ENCODE measurements around the gene SORCS2.

Gene SORCS2

DNA sequence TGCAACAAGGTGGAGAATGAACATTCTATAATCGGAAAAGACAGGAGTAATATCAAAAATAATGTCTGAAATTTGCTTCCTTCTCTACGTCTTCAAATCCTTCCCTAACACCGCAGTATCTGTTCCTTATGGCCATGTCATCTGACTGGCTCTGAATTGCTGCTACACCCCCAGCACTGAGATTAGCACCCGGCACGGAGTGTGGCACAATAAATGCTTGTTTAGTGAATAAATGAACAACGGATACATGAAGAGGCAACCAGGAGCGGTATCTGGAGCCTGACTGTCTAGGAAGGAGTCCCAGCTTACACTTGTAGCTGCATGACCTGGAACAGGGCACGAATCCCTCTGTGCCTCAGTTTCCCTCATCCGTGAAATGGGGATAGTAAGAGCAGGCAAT is 583.1 kb downstream of the SORCS2 start:
- Histone ChIP-seq H3K9ac (ENCODE audit: low read depth, low read length) (no peak overlapping the region), H3K27ac (ENCODE audit: low read depth, low read length) (no peak overlapping the region), H3K36me3 (ENCODE audit: control insufficient read depth, insufficient read depth, low read length) (peaks cover 46% of the 10 kb centered on the region), H3K4me1 (ENCODE audit: control insufficient read depth, insufficient read depth, low read length) (peaks cover 6% of the 10 kb centered on the region; the same call in 1 of the 2 replicates), H3K27me3 (ENCODE audit: control insufficient read depth, insufficient read depth, low read length) (no peaks in the 10 kb centered on the region), H3K9me3 (ENCODE audit: control insufficient read depth, insufficient read depth, low read length) (no peaks in the 10 kb centered on the region), H3K4me3 (ENCODE audit: low read depth, low read length) (no peak overlapping the region)

DNA sequence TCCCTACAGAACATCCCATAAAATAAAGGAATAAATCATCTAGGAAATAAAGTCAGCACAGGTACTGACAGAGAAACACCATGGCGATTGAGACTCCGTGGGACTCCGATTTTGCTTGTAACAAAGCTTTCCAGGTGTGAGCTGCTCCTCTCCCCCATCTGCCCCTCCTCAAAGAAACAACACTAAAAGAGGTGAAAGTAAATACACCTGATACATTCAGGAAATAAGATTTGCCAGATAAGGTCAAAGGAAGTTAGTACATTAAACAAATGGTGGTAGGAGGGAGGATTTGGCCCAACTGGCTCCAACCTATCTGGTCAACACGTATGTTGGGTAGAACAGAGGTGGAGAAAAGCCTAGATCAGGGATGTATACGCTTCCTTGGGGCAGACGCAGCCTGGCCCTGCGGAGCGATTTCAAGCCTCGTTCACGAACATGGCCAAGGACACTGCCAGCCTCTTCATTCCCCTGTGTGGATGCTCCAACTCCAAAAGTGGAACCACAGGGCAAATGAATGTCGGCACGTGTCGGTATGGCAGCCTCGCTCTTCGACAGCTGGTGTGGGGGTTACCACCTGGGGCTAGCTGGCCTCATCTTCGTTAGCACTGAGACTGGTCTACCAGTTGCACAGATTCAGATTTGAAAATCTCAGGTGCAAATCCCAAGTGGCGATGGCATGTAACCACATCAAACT is 584.8 kb downstream of the SORCS2 start:
- Histone ChIP-seq H3K27ac (ENCODE audit: low read depth, low read length) (no peak overlapping the region), H3K9ac (ENCODE audit: low read depth, low read length) (no peak overlapping the region), H3K4me3 (ENCODE audit: low read depth, low read length) (no peak overlapping the region), H3K27me3 (ENCODE audit: control insufficient read depth, insufficient read depth, low read length) (no peaks in the 10 kb centered on the region), H3K36me3 (ENCODE audit: control insufficient read depth, insufficient read depth, low read length) (peaks cover 47% of the 10 kb centered on the region), H3K4me1 (ENCODE audit: control insufficient read depth, insufficient read depth, low read length) (peaks cover 6% of the 10 kb centered on the region; the same call in 1 of the 2 replicates), H3K9me3 (ENCODE audit: control insufficient read depth, insufficient read depth, low read length) (no peaks in the 10 kb centered on the region)

DNA sequence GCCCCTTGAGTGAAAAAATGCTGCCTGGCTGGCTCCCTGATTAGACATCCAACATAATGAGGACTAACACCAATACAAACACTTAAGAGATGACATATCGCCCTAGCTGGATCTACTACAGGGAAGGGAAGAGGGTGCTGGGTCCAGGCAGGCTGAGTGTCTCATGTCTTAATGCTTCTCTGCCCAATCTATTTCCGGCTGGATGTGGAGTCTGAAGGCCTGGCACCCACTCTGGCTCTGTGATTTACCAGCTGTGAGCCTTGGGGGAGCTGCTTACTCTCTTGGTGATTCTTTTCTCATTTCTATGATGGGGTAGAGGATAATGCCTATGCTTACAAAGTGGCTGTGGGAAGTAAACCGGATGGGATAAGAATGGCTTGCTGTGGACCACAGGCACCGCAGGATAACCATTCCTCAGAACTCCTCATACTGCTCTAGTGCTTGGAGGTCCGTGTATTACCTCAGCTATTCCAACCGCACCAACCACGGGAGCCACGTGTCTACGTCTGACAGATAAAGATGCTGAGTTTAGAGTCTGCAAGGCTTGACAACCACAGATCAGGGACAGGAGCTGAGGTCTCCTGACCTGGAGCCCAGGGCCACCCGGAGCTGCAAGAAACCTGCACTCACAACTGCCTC is 585.7 kb downstream of the SORCS2 start:
- no peaks in the 10 kb centered on the region for H3K27me3 ChIP-seq (ENCODE audit: control insufficient read depth, insufficient read depth, low read length)
- no peaks in the 10 kb centered on the region for H3K9me3 ChIP-seq (ENCODE audit: control insufficient read depth, insufficient read depth, low read length)
- H3K4me3 ChIP-seq (ENCODE audit: low read depth, low read length), result no peak overlapping the region
- H3K4me1 ChIP-seq (ENCODE audit: control insufficient read depth, insufficient read depth, low read length), result peaks cover 6% of the 10 kb centered on the region; the same call in 1 of the 2 replicates
- no peak overlapping the region for H3K27ac ChIP-seq (ENCODE audit: low read depth, low read length)
- no peak overlapping the region for H3K9ac ChIP-seq (ENCODE audit: low read depth, low read length)
- H3K36me3 ChIP-seq (ENCODE audit: control insufficient read depth, insufficient read depth, low read length), result peaks cover 39% of the 10 kb centered on the region

DNA sequence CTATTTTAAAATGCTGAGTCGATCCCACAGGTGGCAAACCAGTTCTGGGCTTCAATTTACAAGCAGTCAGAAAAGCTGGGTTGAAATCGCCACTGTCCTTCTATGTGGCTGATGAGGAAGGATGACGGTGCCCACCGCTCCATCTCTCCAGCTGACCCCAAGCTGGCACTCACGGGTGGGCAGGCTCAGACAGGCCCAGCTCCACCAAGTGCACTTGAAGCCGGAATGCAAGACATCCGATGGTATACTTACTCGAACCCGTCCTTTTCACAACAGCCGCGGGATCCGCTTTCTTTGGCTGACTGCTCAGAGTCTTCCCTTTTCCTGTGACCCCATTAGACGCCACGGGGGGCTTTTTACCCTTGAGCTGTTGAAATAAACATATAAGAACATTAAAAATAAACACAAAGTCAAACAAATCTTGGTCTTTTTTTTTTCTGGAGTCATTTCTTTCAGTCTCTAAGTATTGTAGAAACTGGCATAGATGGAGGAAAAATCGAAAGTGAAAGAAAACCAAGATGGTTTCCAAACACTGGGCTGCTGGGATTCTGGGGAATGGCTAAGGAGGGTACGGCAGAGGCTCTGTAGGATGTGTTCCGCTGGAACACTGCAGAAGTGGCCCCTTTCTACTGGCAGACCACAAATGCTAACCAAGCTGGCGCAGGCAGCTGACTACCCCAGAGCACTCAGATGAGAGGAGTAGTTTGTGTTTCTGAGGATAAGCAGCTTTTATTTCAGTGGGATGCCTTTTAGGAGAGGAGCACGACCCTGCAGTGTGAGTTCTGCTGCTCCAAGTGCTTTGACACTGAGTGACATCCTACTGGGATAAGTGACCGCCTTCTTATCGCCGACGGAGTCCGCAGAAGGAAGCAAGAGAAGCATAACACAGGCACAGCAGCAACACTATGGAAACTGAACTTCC is 586.4 kb downstream of the SORCS2 start:
- Histone ChIP-seq H3K9me3 (ENCODE audit: control insufficient read depth, insufficient read depth, low read length) (no peaks in the 10 kb centered on the region), H3K36me3 (ENCODE audit: control insufficient read depth, insufficient read depth, low read length) (peaks cover 31% of the 10 kb centered on the region), H3K27ac (ENCODE audit: low read depth, low read length) (no peak overlapping the region), H3K27me3 (ENCODE audit: control insufficient read depth, insufficient read depth, low read length) (no peaks in the 10 kb centered on the region), H3K4me3 (ENCODE audit: low read depth, low read length) (no peak overlapping the region), H3K9ac (ENCODE audit: low read depth, low read length) (no peak overlapping the region), H3K4me1 (ENCODE audit: control insufficient read depth, insufficient read depth, low read length) (peaks cover 6% of the 10 kb centered on the region; the same call in 1 of the 2 replicates)

DNA sequence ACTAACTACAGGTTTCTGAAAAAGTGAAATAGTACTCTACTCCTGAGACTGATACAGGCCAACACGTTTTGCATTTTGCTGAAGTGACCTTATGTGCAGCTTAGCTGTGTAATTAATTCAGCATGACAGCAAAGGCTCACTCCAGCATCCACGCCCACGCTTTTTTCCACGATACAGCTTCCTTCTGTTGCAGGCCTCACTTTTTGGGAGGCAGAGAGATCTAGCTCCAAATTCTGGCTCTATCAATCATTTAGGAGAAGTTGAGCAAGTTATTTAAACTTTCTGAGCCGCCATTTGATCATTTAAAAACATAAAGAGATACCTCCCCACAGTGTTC is 587.1 kb downstream of the SORCS2 start:
- Histone ChIP-seq H3K27me3 (ENCODE audit: control insufficient read depth, insufficient read depth, low read length) (no peaks in the 10 kb centered on the region), H3K9ac (ENCODE audit: low read depth, low read length) (no peak overlapping the region), H3K36me3 (ENCODE audit: control insufficient read depth, insufficient read depth, low read length) (peaks cover 25% of the 10 kb centered on the region), H3K4me3 (ENCODE audit: low read depth, low read length) (no peak overlapping the region), H3K4me1 (ENCODE audit: control insufficient read depth, insufficient read depth, low read length) (peaks cover 6% of the 10 kb centered on the region; the same call in 1 of the 2 replicates), H3K9me3 (ENCODE audit: control insufficient read depth, insufficient read depth, low read length) (no peaks in the 10 kb centered on the region), H3K27ac (ENCODE audit: low read depth, low read length) (no peak overlapping the region)

DNA sequence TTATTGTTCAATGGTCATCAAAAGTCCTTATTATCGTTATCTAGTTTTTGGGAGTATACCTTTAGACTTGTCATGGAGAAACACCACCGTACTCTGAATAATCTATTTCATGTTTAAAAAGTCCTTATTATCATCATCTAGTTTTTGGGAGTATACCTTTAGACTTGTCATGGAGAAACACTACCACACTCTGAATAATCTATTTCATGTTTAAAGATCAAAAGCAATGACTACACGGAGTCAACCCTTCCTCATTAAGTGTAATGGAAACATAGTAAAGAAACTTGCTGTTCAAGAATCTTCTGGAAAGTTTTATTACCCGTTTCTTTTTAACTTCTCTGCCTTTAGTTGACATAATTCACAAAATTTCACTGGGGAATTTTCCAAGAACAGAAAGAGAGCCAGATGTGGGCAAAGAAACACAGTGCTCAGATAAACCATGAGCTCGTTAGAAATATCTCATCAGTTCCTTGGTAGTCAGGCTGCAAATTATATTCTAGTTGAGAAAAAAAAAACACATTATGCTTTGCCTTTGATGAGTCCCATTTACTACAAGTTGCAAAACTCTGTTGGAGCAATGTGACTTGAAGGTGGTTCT is 588.5 kb downstream of the SORCS2 start:
- H3K9me3 ChIP-seq (ENCODE audit: control insufficient read depth, insufficient read depth, low read length), result no peaks in the 10 kb centered on the region
- peaks cover 25% of the 10 kb centered on the region for H3K36me3 ChIP-seq (ENCODE audit: control insufficient read depth, insufficient read depth, low read length)
- no peaks in the 10 kb centered on the region for H3K4me1 ChIP-seq (ENCODE audit: control insufficient read depth, insufficient read depth, low read length)
- no peak overlapping the region for H3K27ac ChIP-seq (ENCODE audit: low read depth, low read length)
- H3K27me3 ChIP-seq (ENCODE audit: control insufficient read depth, insufficient read depth, low read length), result no peaks in the 10 kb centered on the region
- no peak overlapping the region for H3K4me3 ChIP-seq (ENCODE audit: low read depth, low read length)
- H3K9ac ChIP-seq (ENCODE audit: low read depth, low read length), result no peak overlapping the region

DNA sequence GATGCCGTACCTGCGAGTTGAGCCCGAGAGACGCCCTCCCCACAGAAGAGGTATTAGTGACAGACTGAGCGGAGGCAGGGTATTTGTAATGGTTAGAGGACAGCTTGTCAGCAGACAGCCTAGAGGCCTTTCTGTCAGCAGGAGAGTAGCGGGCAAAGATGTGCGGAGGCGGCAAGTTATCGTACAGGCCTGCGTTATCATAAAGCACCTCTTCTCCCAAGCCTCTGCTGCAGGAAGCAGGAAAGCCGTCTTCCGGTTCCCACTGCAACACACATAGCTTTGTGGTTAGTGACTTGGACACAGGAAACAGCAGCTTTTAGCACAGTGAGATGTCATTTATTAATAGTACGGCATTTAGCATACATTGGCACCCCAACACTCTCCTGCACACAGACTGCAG is 589.0 kb downstream of the SORCS2 start:
- H3K27me3 ChIP-seq (ENCODE audit: control insufficient read depth, insufficient read depth, low read length), result no peaks in the 10 kb centered on the region
- H3K27ac ChIP-seq (ENCODE audit: low read depth, low read length), result no peak overlapping the region

DNA sequence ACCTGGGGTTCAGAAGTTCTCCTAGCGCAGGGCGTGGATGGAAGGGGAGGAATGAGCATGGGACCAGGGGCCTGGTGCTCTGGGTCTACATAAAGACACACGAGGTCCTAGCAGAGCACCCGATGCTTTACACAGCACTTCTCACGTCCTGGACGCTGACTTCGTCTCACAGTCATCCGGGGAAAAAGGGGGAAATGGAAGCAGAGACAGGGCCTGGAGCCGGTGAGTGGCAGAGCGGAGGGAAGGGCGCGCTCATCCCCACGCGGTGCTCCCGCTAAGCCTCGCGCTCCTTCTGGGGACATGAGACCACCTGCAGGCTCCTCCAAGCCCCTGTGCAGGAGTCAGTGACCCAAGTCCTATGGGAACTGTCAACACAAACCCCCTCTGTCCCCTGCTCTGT is 589.7 kb downstream of the SORCS2 start:
- Histone ChIP-seq H3K9me3 (ENCODE audit: control insufficient read depth, insufficient read depth, low read length) (no peaks in the 10 kb centered on the region), H3K4me1 (ENCODE audit: control insufficient read depth, insufficient read depth, low read length) (no peaks in the 10 kb centered on the region), H3K27me3 (ENCODE audit: control insufficient read depth, insufficient read depth, low read length) (no peaks in the 10 kb centered on the region), H3K4me3 (ENCODE audit: low read depth, low read length) (no peak overlapping the region), H3K9ac (ENCODE audit: low read depth, low read length) (no peak overlapping the region), H3K27ac (ENCODE audit: low read depth, low read length) (no peak overlapping the region), H3K36me3 (ENCODE audit: control insufficient read depth, insufficient read depth, low read length) (peaks cover 29% of the 10 kb centered on the region)

More for the DNA sequence above, 589.0 kb downstream of the SORCS2 start:
- no peak overlapping the region for H3K9ac ChIP-seq (ENCODE audit: low read depth, low read length)
- no peak overlapping the region for H3K4me3 ChIP-seq (ENCODE audit: low read depth, low read length)
- no peaks in the 10 kb centered on the region for H3K9me3 ChIP-seq (ENCODE audit: control insufficient read depth, insufficient read depth, low read length)
- H3K4me1 ChIP-seq (ENCODE audit: control insufficient read depth, insufficient read depth, low read length), result no peaks in the 10 kb centered on the region
- H3K36me3 ChIP-seq (ENCODE audit: control insufficient read depth, insufficient read depth, low read length), result peaks cover 29% of the 10 kb centered on the region

DNA sequence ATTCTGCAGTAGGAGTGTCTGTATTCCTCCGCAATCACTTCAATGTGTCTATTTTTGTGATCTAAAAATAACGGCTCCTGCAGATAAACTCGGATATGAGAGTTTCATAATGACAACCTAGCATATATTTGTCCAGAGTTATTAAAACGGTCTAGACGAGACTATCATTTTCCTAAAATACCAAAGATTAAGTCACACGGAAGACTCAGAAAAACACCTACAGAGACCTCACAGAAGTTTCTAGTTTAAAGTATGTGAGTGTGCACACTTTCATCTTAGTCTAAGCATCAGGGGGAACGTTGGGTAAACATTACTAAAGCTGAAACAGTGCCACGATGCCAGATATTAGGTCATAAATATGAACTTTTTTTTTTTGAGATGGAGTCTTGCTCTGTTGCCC is 590.4 kb downstream of the SORCS2 start:
- no peaks in the 10 kb centered on the region for H3K9me3 ChIP-seq (ENCODE audit: control insufficient read depth, insufficient read depth, low read length)
- H3K4me1 ChIP-seq (ENCODE audit: control insufficient read depth, insufficient read depth, low read length), result no peaks in the 10 kb centered on the region
- H3K9ac ChIP-seq (ENCODE audit: low read depth, low read length), result no peak overlapping the region
- H3K36me3 ChIP-seq (ENCODE audit: control insufficient read depth, insufficient read depth, low read length), result peaks cover 24% of the 10 kb centered on the region
- H3K27me3 ChIP-seq (ENCODE audit: control insufficient read depth, insufficient read depth, low read length), result no peaks in the 10 kb centered on the region
- no peak overlapping the region for H3K27ac ChIP-seq (ENCODE audit: low read depth, low read length)
- no peak overlapping the region for H3K4me3 ChIP-seq (ENCODE audit: low read depth, low read length)

DNA sequence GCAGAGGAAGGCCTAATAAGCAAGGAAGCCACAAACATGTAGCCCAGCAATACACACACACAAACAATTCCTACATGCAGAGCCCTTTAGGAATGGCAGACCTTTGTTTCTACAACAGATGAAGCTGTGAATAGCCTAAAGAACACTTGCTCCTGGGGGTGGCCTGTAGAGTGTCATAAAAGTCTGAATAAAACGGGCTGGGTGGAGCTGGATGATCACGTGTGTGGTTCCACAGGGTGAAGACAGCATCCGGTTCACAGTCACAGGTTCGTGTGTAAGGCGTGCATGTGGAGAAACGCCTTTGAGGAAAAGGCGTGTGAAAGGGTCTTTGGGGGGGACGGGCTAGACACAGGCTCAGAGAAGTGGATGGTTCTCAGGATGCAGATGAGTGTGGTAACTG is 591.2 kb downstream of the SORCS2 start:
- H3K27ac ChIP-seq (ENCODE audit: low read depth, low read length), result no peak overlapping the region
- H3K4me1 ChIP-seq (ENCODE audit: control insufficient read depth, insufficient read depth, low read length), result no peaks in the 10 kb centered on the region
- no peak overlapping the region for H3K4me3 ChIP-seq (ENCODE audit: low read depth, low read length)
- H3K9ac ChIP-seq (ENCODE audit: low read depth, low read length), result no peak overlapping the region
- H3K9me3 ChIP-seq (ENCODE audit: control insufficient read depth, insufficient read depth, low read length), result no peaks in the 10 kb centered on the region
- no peaks in the 10 kb centered on the region for H3K27me3 ChIP-seq (ENCODE audit: control insufficient read depth, insufficient read depth, low read length)
- peaks cover 17% of the 10 kb centered on the region for H3K36me3 ChIP-seq (ENCODE audit: control insufficient read depth, insufficient read depth, low read length)

Data from HUES48 (cell line).